Mammary epithelial cell (primary cell): ENCODE measurements around the gene MKS1.

Source experiments
- EZH2 ChIP-seq: IDR thresholded peaks from 2 replicates; pipeline ENCODE4 v1.6.1; 2012; ENCODE audit warnings: low read length, inconsistent platforms, borderline replicate concordance
- TF ChIP-seq, protein P1 (sequence below), 2 donors: IDR thresholded peaks in 1 of 2; conservative IDR thresholded peaks in 1 of 2; 2 replicates each; pipeline ENCODE4 v1.5.1; 2011 to 2012; ENCODE audit warnings: inconsistent platforms in 2 of 2, low read length in 2 of 2, mild to moderate bottlenecking in 2 of 2, control low read depth in 1 of 2, low read depth in 1 of 2; ENCODE audit not compliant: insufficient read depth in 1 of 2; ENCODE audit errors: extremely low read depth in 1 of 2

GRCh38 chr17:58242171-58242784 lies 23.2 kb upstream of the MKS1 start:
- TF ChIP-seq, protein P1, sequence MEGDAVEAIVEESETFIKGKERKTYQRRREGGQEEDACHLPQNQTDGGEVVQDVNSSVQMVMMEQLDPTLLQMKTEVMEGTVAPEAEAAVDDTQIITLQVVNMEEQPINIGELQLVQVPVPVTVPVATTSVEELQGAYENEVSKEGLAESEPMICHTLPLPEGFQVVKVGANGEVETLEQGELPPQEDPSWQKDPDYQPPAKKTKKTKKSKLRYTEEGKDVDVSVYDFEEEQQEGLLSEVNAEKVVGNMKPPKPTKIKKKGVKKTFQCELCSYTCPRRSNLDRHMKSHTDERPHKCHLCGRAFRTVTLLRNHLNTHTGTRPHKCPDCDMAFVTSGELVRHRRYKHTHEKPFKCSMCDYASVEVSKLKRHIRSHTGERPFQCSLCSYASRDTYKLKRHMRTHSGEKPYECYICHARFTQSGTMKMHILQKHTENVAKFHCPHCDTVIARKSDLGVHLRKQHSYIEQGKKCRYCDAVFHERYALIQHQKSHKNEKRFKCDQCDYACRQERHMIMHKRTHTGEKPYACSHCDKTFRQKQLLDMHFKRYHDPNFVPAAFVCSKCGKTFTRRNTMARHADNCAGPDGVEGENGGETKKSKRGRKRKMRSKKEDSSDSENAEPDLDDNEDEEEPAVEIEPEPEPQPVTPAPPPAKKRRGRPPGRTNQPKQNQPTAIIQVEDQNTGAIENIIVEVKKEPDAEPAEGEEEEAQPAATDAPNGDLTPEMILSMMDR (conservative IDR thresholded peaks at IDR 0.05 in 1 of 2, IDR thresholded peaks at IDR 0.05 in 1 of 2; ENCODE audit: extremely low read depth in 1 of 2, insufficient read depth in 1 of 2, low read depth in 1 of 2, low read length in 2 of 2): no peak
- TF ChIP-seq EZH2: no peak
